GM12878 (cell line): ENCODE results near the gene PTAFR. TPM values are rescaled to one million over a fixed set of nuclear protein-coding genes. Genes with fewer than 3 reads are reported as not detected.

Experiments used
- ATAC-seq: fragments of 200-7000 bp; cut with Tn5 transposase; 3 replicates; pipeline ENCODE4 v1.9.1; 2020; ENCODE audit warnings: mild to moderate bottlenecking, moderate library complexity
- BruUV-seq: library from RNA; stranded (reverse); fragments of 400-500 nt; replicated peaks from 2 replicates; lab custom pipeline; 2021; lab: Mats Ljungman, UMichigan
- CTCF ChIA-PET: fragments of 300-600 bp; sonication (Branson Sonifier 250); formaldehyde crosslinking; extraction: SDS; loops from one replicate; lab custom pipeline; 2021; ENCODE audit warnings: inconsistent platforms; lab: Yijun Ruan, JAX
- POLR2A ChIA-PET: fragments of 350-600 bp; formaldehyde crosslinking; extraction: SDS; loops from one replicate; lab custom pipeline; 2021; ENCODE audit warnings: inconsistent platforms; lab: Charles Lee
- RAD21 ChIA-PET: fragments of 300-600 bp; sonication (Branson Sonifier 250); formaldehyde crosslinking; loops from one replicate; lab custom pipeline; 2023; ENCODE audit warnings: antibody characterized with exemption; ENCODE audit not compliant: unreplicated experiment; lab: Charles Lee
- SMC1A ChIA-PET: fragments of 300-600 bp; sonication (Branson Sonifier 250); formaldehyde crosslinking; loops from one replicate; lab custom pipeline; 2023; ENCODE audit not compliant: unreplicated experiment, uncharacterized antibody; lab: Charles Lee
- DNase-seq: peaks from one replicate; pipeline ENCODE4 v3.0.0-alpha.2; 2011; ENCODE audit warnings: low read depth, low spot score
- FAIRE-seq: peaks from 3 replicates; lab custom pipeline; 2011; peaks lifted over from hg19 to GRCh38; lab: Jason Lieb, UNC
- H2AFZ ChIP-seq: 2 replicates; pipeline ENCODE4 v1.6.0; 2011; ENCODE audit warnings: low read depth, low read length, control low read depth; ENCODE audit not compliant: control insufficient read depth
- H3K27ac ChIP-seq: 2 replicates; pipeline ENCODE4 v1.5.1; 2011; ENCODE audit warnings: control low read depth; ENCODE audit not compliant: control insufficient read depth, insufficient read depth
- H3K27me3 ChIP-seq, 2 experiments: replicated peaks in 1 of 2; 2 replicates each; pipeline versions ENCODE4 v1.6.0 to v1.6.1; 2011; ENCODE audit warnings: low read length in 1 of 2; ENCODE audit not compliant: control insufficient read depth in 2 of 2, insufficient read depth in 2 of 2
- H3K36me3 ChIP-seq, 2 experiments: 2 replicates each; pipeline ENCODE4 v1.5.1; 2011; ENCODE audit warnings: low read length in 1 of 2; ENCODE audit not compliant: control insufficient read depth in 2 of 2, insufficient read depth in 2 of 2
- H3K4me1 ChIP-seq: 2 replicates; pipeline ENCODE4 v1.6.1; 2011; ENCODE audit warnings: mild to moderate bottlenecking, low read length, moderate library complexity, mixed read lengths; ENCODE audit not compliant: control insufficient read depth, insufficient read depth
- H3K4me2 ChIP-seq: 2 replicates; pipeline ENCODE4 v1.6.0; 2011; ENCODE audit warnings: control low read depth; ENCODE audit not compliant: control insufficient read depth, insufficient read depth
- H3K4me3 ChIP-seq: fragments of 200-600 bp; sonication (generic); 2 replicates; pipeline ENCODE4 v1.5.1; 2016
- H3K79me2 ChIP-seq: 2 replicates; pipeline ENCODE4 v1.6.0; 2011; ENCODE audit warnings: low read length; ENCODE audit not compliant: control insufficient read depth, insufficient read depth
- H3K9ac ChIP-seq: 2 replicates; pipeline ENCODE4 v1.8.0; 2011; ENCODE audit warnings: low read length, control low read depth, mixed read lengths; ENCODE audit not compliant: control insufficient read depth, insufficient read depth
- H3K9me3 ChIP-seq: replicated peaks from 3 replicates; pipeline ENCODE4 v1.5.1; 2011; ENCODE audit warnings: mild to moderate bottlenecking, low read length; ENCODE audit not compliant: control insufficient read depth, insufficient read depth
- H4K20me1 ChIP-seq: 2 replicates; pipeline ENCODE4 v1.6.0; 2011; ENCODE audit not compliant: control insufficient read depth, insufficient read depth
- IKZF1 ChIP-seq: fragments of 450-650 bp; conservative IDR thresholded peaks from 2 replicates; pipeline ENCODE4 v1.6.1; 2017; ENCODE audit warnings: antibody characterized with exemption, mild to moderate bottlenecking
- SMARCA5 ChIP-seq: fragments of 450-650 bp; IDR thresholded peaks from 2 replicates; pipeline ENCODE4 v1.6.1; 2017; ENCODE audit warnings: mild to moderate bottlenecking
- ZBTB33 ChIP-seq: fragments of 450-650 bp; IDR thresholded peaks from 2 replicates; pipeline ENCODE4 v1.6.1; 2017; ENCODE audit warnings: mild to moderate bottlenecking
- ZSCAN29 ChIP-seq: fragments of 450-650 bp; IDR thresholded peaks from 2 replicates; pipeline ENCODE4 v1.6.1; 2017; ENCODE audit warnings: mild to moderate bottlenecking, moderate library complexity
- WGBS: methylation state at CpG from one replicate; pipeline ENCODE4 v1.1.6; 2016; ENCODE audit warnings: low lambda C conversion rate; ENCODE audit not compliant: insufficient replicate concordance, insufficient coverage; ENCODE audit errors: missing lambda C conversion rate; 5-methylcytosine and 5-hydroxymethylcytosine counted together
- in situ Hi-C: fragments of 300-500 bp; cut with MboI; formaldehyde crosslinking; loops from 9 replicates; pipeline ENCODE4 v1.14.3; 2018; ENCODE audit warnings: mixed read lengths
- intact Hi-C: fragments of 100-400 bp; cut with micrococcal nuclease; formaldehyde crosslinking; loops from one replicate; pipeline ENCODE4 v1.14.2; 2022; ENCODE audit not compliant: unreplicated experiment
- polyA plus RNA-seq, 11 experiments: library from polyadenylated mRNA; depleted of rRNA in 4 of 11; unstranded in 6 of 11; stranded (reverse) in 5 of 11; fragments of >200 nt; fragmentation: Nextera tagmentation in 4 of 11; fragmentation: Illumina TruSeq in 1 of 11; extraction: Ambion mirVana in 4 of 11; extraction: Trizol in 1 of 11; gene quantifications; 1 replicate in 1 of 11; 2 replicates in 10 of 11; pipeline versions ENCODE4 v1.2.1 to v1.2.3, GENCODE V29; 2011 to 2016; ENCODE audit warnings: inconsistent platforms in 2 of 11, missing spikeins in 2 of 11, low read depth in 1 of 11
- total RNA-seq, 4 experiments: library from RNA; depleted of rRNA in 3 of 4; stranded (reverse); fragments of >200 nt in 3 of 4; fragmentation: Illumina TruSeq in 1 of 4; extraction: Trizol in 1 of 4; gene quantifications; 2 replicates each; pipeline versions ENCODE4 v1.2.1 to v1.2.3, GENCODE V29; 2013 to 2021

PTAFR gene
- total and polyA plus RNA-seq, 10 of the 15 experiments (the other 5 are each of a cell fraction or from before 2014, with no cell fraction given) = 17.5 to 251 (median 27.7) TPM

- TF ChIP-seq ZBTB33 = no peak
- TF ChIP-seq ZSCAN29 = no peak
- no peak for TF ChIP-seq IKZF1
- TF ChIP-seq, all 136 proteins: peak for 0
These were observed 17.2 kb downstream of the PTAFR start (continued) for GRCh38 chr1:28159243-28159642.

GRCh38 chr1:28157894-28158293 lies 18.6 kb downstream of the PTAFR start:
- Histone ChIP-seq H3K4me3 (no peak overlapping the region), H3K9ac (no peak overlapping the region), H3K79me2 (no peaks in the 10 kb centered on the region), H3K36me3 (peaks cover 0 to 9% of the 10 kb centered on the region in 2 experiments; a peak in 2 of 4 replicates), H3K4me2 (no peak overlapping the region), H3K4me1 (no peaks in the 10 kb centered on the region), H3K27me3 (no peaks in the 10 kb centered on the region), H4K20me1 (no peaks in the 10 kb centered on the region), H3K9me3 (no peaks in the 10 kb centered on the region), H3K27ac (no peak overlapping the region), H2AFZ (no peak overlapping the region)
- TF ChIP-seq SMARCA5 = no peak
- intact Hi-C loops (no loop called here), in situ Hi-C loops (no loop called here)
- RAD21 ChIA-PET = interaction anchor here (1.2 kb wide), 1 partner anchor 66 kb away, joined by 3 read pairs; no protein-coding TSS in a partner anchor
- FAIRE-seq (no peak), DNase-seq (no peak), ATAC-seq (no peak)
- BruUV-seq = no TSS peak
- POLR2A ChIA-PET = interaction anchor here (0.7 kb wide), 1 partner anchor 14 kb away, joined by 4 read pairs; no protein-coding TSS in a partner anchor
- CTCF ChIA-PET = no interaction called here
- WGBS = 98% methylated on average over 8 of the region's 8 CpGs
- SMC1A ChIA-PET = interaction anchor here (0.6 kb wide), 1 partner anchor 235 kb away, joined by 3 read pairs; no protein-coding TSS in a partner anchor
